Measurements from ENCODE around the gene DEDD. TPM values are rescaled to one million over a fixed set of nuclear protein-coding genes. Genes with fewer than 3 reads are reported as not detected.

Gene DEDD
- total RNA-seq, 1 donor from 2014 or later, result 40.9 TPM

DNA sequence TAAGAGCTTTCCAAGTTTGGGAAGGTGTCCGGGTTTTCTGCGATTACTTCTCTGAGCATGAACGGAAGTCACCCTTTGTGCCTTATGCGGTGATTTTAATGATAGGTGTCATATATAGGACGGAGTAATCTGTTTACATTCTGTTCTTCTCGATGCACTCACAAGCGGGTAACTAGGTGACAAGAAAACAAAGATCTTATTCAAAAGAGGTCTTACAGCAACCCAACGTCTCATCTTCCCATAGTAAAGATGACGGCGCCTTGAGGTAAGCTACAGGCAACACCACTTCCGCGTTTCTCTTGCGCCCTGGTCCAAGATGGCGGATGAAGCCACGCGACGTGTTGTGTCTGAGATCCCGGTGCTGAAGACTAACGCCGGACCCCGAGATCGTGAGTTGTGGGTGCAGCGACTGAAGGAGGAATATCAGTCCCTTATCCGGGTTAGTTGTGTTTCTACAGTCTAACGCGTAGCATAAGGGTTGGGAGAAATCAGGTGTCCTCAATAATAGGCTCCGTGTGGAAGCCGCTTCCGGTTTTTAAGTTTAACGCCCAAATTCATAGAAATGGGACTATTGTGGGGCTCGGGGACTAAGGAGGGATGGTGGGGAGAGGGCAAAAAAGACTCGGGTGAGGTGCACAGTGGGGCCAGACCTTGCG, 21.3 kb upstream of the DEDD start, which contains the start of gene UFC1:
Gene UFC1, plus strand, starts transcription at position 297 of the 656 bp plus-strand sequence. Its CDS starts 20 bp downstream, at position 317.
- TF ChIP-seq, protein P1, sequence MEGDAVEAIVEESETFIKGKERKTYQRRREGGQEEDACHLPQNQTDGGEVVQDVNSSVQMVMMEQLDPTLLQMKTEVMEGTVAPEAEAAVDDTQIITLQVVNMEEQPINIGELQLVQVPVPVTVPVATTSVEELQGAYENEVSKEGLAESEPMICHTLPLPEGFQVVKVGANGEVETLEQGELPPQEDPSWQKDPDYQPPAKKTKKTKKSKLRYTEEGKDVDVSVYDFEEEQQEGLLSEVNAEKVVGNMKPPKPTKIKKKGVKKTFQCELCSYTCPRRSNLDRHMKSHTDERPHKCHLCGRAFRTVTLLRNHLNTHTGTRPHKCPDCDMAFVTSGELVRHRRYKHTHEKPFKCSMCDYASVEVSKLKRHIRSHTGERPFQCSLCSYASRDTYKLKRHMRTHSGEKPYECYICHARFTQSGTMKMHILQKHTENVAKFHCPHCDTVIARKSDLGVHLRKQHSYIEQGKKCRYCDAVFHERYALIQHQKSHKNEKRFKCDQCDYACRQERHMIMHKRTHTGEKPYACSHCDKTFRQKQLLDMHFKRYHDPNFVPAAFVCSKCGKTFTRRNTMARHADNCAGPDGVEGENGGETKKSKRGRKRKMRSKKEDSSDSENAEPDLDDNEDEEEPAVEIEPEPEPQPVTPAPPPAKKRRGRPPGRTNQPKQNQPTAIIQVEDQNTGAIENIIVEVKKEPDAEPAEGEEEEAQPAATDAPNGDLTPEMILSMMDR (IDR thresholded peaks at IDR 0.05; ENCODE audit: insufficient read depth, low read depth, low read length), result no peak
- TF ChIP-seq EZH2 (IDR thresholded peaks at IDR 0.05; ENCODE audit: insufficient read depth, low read length), result no peak
- Mint-ChIP-seq H3K36me3 (ENCODE audit: low read depth, unreplicated experiment) (peaks cover 4% of the 10 kb centered on the region), H3K9me3 (ENCODE audit: unreplicated experiment) (no peaks in the 10 kb centered on the region), H3K4me3 (ENCODE audit: unreplicated experiment) (peak within 1 kb of the TSS; percentile 93), H3K4me1 (ENCODE audit: low read depth, unreplicated experiment) (no peaks in the 10 kb centered on the region), H3K27me3 (ENCODE audit: low read depth, unreplicated experiment) (no peaks in the 10 kb centered on the region), H3K27ac (ENCODE audit: unreplicated experiment) (peak within 1 kb of the TSS; percentile 100)
- H4K20me1 ChIP-seq (ENCODE audit: insufficient read depth, low read length), result no peaks in the 10 kb centered on the region
- H3K9me3 ChIP-seq (ENCODE audit: insufficient read depth, low read depth, low read length), result no peaks in the 10 kb centered on the region
- peak within 1 kb of the TSS; percentile 99 for H3K9ac ChIP-seq (ENCODE audit: low read length)
- peak within 1 kb of the TSS; percentile 97 for H2AFZ ChIP-seq (ENCODE audit: low read depth, low read length)
- DNase-seq (ENCODE audit: low read depth), result peak; percentile 89
- peaks cover 7% of the 10 kb centered on the region for H3K4me1 ChIP-seq (ENCODE audit: insufficient read depth, low read length)
- peaks cover 18% of the 10 kb centered on the region for H3K79me2 ChIP-seq (ENCODE audit: insufficient read depth, low read length)
- H3K4me3 ChIP-seq (ENCODE audit: insufficient read depth, low read depth, low read length), result peak within 1 kb of the TSS; percentile 97
- H3K4me2 ChIP-seq (ENCODE audit: low read length), result peak within 1 kb of the TSS; percentile 86
- FAIRE-seq, result no peak
- no peaks in the 10 kb centered on the region for H3K27me3 ChIP-seq (ENCODE audit: insufficient read depth, low read length)
- H3K36me3 ChIP-seq (ENCODE audit: insufficient read depth, low read length), result peaks cover 14% of the 10 kb centered on the region
- peak within 1 kb of the TSS; percentile 98 for H3K27ac ChIP-seq (ENCODE audit: low read depth, low read length)

DNA sequence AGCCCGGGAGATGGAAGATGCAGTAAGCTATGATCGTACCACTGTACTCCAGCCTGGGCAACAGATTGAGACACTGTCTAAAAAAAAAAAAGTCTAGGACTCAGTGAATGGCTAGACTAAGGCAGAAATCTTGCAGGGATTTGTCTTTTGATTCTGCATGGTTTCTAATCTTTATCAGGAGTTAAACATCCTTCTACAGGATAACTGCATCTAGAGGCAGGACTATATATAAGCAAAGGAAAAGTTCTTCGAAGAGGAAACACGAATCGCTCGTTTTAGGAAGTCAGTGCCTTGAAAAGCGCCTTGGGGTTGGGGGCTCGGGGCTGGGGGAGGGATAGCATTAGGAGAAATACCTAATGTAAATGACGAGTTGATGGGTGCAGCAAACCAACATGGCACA, 20.7 kb upstream of the DEDD start:
- H3K9ac ChIP-seq (ENCODE audit: low read length), result peak overlapping the region; percentile 99
- no peaks in the 10 kb centered on the region for H3K9me3 Mint-ChIP-seq (ENCODE audit: unreplicated experiment)

More for the DNA sequence above, 20.7 kb upstream of the DEDD start:
- peaks cover 4% of the 10 kb centered on the region for H3K36me3 Mint-ChIP-seq (ENCODE audit: low read depth, unreplicated experiment)
- no peaks in the 10 kb centered on the region for H3K27me3 Mint-ChIP-seq (ENCODE audit: low read depth, unreplicated experiment)
- peaks cover 11% of the 10 kb centered on the region for H3K36me3 ChIP-seq (ENCODE audit: insufficient read depth, low read length)
- peak overlapping the region; percentile 86 for H3K4me2 ChIP-seq (ENCODE audit: low read length)
- peak overlapping the region; percentile 74 for H3K4me3 Mint-ChIP-seq (ENCODE audit: unreplicated experiment)
- H3K9me3 ChIP-seq (ENCODE audit: insufficient read depth, low read depth, low read length), result no peaks in the 10 kb centered on the region
- no peaks in the 10 kb centered on the region for H3K27me3 ChIP-seq (ENCODE audit: insufficient read depth, low read length)
- FAIRE-seq, result no peak
- no peak for DNase-seq (ENCODE audit: low read depth)
- TF ChIP-seq EZH2 (IDR thresholded peaks at IDR 0.05; ENCODE audit: insufficient read depth, low read length), result no peak
- TF ChIP-seq, protein P1 (IDR thresholded peaks at IDR 0.05; ENCODE audit: insufficient read depth, low read depth, low read length), result no peak
- H3K4me3 ChIP-seq (ENCODE audit: insufficient read depth, low read depth, low read length), result peak overlapping the region; percentile 97
- H3K27ac Mint-ChIP-seq (ENCODE audit: unreplicated experiment), result peak overlapping the region; percentile 100
- H3K79me2 ChIP-seq (ENCODE audit: insufficient read depth, low read length), result peaks cover 18% of the 10 kb centered on the region
- H3K27ac ChIP-seq (ENCODE audit: low read depth, low read length), result no peak overlapping the region
- H4K20me1 ChIP-seq (ENCODE audit: insufficient read depth, low read length), result no peaks in the 10 kb centered on the region
- H3K4me1 ChIP-seq (ENCODE audit: insufficient read depth, low read length), result peaks cover 5% of the 10 kb centered on the region
- peak overlapping the region; percentile 97 for H2AFZ ChIP-seq (ENCODE audit: low read depth, low read length)
- no peaks in the 10 kb centered on the region for H3K4me1 Mint-ChIP-seq (ENCODE audit: low read depth, unreplicated experiment)
